HG03469 (cell line): ENCODE measurements around the gene NUP205.

Source experiments
- ATAC-seq: cut with Tn5 transposase; IDR thresholded peaks from one replicate; pipeline ENCODE4 v1.9.1; 2021; ENCODE audit warnings: mild to moderate bottlenecking, moderate library complexity, moderate number of reproducible peaks; ENCODE audit not compliant: unreplicated experiment

The NUP205 gene

DNA sequence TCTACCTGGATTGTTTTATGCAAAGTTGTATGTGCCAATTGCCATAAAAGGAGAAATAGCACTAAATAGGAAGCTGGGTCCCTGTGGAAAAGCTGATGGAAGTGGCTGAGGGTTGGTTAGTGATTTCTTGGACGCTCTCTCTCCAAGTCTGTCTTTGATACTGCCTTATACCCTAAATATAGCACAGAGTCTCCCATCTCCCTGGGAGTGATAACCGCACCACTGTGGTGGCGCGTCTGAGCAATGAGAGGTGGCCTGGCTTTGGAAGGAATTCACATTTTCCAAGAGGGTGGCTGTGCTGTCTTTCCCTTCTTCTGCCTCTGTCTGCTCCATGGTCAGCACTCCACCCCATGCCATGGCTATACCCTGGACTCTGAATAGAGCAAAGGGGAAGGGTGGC lies 135.8 kb downstream of the NUP205 start:
- no peak for ATAC-seq

DNA sequence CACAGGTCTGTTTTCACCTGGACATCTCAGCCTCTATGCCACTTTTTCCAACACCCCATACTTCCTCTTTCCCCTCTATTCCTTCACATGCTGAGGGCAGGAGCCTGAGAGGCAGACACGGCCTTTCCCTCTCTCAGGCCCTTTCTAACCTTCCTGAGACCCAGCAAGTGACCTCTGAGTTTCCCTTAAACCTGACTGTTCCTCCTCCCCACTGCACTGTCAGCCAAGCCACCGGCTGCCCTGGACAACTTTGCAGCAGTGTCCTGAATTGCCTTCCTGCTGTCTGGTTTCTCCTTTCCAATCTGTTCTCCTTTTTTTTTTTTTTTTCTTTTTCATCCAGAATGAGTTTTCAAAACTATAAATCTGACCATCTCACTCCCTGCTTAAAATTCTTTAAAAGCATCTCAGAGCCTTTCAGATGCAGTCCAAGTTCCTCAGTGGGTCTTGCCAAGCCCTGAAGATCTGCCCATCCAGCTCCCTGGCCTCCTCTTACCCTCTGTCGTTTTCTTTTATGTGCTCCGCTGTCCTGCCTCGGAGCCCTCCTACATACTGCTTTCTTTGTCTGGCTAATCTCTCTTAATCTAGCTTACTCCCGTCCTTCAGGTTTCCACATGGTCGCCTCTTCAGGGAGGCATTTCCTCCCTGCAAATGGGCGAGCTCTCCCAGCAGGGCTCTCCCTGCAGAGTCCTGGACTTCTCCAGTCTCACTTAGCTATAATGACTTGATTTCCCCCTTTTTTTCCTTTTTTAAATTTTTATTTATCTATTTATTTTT lies 139.7 kb downstream of the NUP205 start:
- no peak for ATAC-seq
